Measurements from ENCODE around the gene TENM3.

Gene TENM3

DNA sequence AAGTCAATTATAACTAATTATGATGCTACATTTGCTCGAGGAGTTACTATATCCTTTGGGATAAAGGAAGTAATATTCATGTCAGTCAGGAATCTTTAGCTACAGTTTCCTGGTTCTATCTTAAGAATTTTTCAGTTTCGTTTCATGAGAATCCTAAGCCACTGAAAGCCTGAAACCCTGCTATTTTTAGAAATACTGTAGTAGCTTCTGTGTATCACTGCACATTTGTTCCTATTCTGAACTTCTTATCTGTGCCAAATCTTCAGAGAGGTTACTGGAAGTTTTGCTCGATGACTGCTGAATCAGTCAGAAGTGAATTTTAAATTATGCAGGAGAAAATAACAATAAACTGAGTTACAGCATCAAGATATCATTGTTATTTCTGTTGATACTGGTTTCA is 249.2 kb downstream of the TENM3 start:
- TF ChIP-seq, protein P1, sequence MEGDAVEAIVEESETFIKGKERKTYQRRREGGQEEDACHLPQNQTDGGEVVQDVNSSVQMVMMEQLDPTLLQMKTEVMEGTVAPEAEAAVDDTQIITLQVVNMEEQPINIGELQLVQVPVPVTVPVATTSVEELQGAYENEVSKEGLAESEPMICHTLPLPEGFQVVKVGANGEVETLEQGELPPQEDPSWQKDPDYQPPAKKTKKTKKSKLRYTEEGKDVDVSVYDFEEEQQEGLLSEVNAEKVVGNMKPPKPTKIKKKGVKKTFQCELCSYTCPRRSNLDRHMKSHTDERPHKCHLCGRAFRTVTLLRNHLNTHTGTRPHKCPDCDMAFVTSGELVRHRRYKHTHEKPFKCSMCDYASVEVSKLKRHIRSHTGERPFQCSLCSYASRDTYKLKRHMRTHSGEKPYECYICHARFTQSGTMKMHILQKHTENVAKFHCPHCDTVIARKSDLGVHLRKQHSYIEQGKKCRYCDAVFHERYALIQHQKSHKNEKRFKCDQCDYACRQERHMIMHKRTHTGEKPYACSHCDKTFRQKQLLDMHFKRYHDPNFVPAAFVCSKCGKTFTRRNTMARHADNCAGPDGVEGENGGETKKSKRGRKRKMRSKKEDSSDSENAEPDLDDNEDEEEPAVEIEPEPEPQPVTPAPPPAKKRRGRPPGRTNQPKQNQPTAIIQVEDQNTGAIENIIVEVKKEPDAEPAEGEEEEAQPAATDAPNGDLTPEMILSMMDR (IDR thresholded peaks at IDR 0.05; ENCODE audit: insufficient read depth, missing control alignments): no peak
- FAIRE-seq (no peak), DNase-seq (ENCODE audit: insufficient read length, low spot score) (no peak)

DNA sequence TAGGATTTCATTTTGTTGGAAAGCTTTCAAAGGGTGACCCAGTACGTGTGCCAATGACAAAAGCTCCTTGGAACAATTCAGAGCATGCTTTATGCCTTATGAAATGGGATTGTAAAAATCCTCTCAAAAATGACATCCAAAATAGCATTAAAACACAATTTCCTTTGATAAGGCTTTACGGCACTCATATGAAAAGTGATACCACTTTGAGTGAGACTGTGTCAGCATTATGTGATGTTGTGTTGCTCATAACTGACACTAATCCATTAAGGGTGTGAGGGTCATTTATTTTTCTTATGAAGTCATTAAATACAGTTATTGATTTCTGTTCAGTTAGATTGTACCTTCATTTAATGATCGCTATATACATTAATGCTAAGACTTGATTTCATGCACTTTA is 250.2 kb downstream of the TENM3 start:
- TF ChIP-seq, protein P1 (IDR thresholded peaks at IDR 0.05; ENCODE audit: insufficient read depth, missing control alignments): no peak
- DNase-seq (ENCODE audit: insufficient read length, low spot score): no peak
- FAIRE-seq: no peak

DNA sequence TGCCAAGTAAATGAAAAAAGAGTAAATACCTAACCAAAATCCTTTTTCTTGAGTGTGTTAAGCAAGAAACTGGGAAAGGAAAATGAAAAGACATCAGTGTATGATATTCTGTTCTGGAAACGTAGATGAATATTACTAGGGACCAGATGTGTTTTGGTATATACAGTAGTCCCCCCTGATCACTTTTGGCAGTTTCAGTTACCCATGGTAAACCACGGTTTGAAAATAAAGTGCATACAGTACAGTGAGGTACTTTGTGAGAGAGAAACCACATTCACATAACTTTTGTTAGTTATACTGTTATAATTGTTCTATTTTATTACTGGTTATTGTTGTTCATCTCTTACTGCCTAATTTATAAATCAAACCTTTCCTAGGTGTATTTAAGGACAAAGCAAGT is 250.9 kb downstream of the TENM3 start:
- FAIRE-seq (no peak), DNase-seq (ENCODE audit: insufficient read length, low spot score) (no peak)

DNA sequence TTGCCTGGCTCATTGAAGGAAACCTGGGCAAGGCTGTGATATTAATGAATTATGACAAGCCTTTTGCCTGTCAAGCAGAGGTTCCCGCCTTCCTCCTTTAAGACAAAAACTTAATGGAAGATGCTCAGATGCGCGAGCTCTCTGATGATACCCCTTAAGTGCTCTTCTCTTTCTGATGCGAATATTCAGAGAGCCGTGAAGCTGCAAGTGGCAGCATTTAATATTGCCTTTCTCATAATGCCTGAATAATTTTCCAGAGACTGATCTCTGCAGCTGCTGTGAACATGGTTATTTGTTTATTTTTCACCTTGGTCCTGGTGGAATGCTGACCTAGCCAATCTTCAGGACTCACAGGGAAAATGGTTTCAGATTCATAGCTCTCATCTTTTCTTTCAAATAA is 251.8 kb downstream of the TENM3 start:
- no peak for DNase-seq (ENCODE audit: insufficient read length, low spot score)
- no peak for FAIRE-seq
- TF ChIP-seq, protein P1 (IDR thresholded peaks at IDR 0.05; ENCODE audit: insufficient read depth, missing control alignments): no peak

More for the DNA sequence above, 250.9 kb downstream of the TENM3 start:
- TF ChIP-seq, protein P1 (IDR thresholded peaks at IDR 0.05; ENCODE audit: insufficient read depth, missing control alignments): no peak

DNA sequence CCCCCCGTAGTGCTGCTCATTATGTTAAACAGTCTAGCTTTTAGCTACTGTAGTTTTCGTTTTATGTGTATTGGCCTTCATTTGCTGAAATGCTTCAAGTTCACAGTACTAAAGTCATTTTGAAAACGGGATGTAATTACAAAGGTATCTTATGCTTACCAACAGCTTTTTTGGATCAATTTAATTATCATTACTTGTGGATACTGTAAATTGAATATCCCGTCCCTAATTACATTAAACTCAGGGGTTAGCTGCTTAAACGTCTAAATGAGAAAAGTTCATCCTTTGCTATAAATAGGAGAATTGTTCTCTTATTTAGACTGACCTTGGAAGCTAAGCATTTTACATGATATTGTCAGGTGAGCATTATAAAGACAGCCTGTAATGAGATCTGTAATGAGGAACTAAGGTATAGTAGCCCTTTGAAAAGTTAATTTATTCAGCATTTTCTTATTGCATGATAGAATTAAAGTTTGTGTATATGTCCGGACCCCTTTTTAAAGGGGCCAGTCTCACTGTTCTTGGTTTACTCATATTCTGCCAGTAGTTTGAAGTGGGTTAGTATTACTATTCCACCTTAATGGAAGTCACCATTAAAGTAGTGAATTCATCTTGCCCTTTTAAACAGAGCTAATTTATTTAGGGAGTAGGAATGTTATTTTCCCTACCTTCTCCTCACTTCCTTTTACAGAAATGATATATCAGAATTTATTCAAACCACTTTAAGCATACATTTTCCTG is 252.6 kb downstream of the TENM3 start:
- TF ChIP-seq, protein P1 (IDR thresholded peaks at IDR 0.05; ENCODE audit: insufficient read depth, missing control alignments): no peak
- no peak for DNase-seq (ENCODE audit: insufficient read length, low spot score)

DNA sequence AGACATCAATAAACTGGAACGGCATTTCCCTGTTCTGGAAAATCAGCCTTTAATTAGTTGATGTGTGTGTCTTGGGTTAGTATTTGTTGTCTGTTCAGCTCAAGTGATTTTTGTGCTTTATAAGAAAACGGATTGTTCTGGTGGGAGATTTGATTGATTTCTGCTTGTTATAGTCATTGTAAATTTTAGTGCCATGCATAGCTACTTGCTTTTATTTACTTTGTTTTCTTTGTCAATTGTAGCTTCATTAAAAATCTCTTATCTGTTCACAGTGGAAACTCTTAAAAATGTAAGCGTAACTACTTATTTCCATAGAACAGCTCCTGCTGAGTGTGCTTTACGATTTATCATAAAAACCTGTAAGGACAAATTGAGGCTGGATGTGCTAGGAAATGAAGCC is 253.2 kb downstream of the TENM3 start:
- TF ChIP-seq, protein P1 (IDR thresholded peaks at IDR 0.05; ENCODE audit: insufficient read depth, missing control alignments): no peak
- DNase-seq (ENCODE audit: insufficient read length, low spot score) (no peak), FAIRE-seq (no peak)

More for the DNA sequence above, 252.6 kb downstream of the TENM3 start:
- no peak for FAIRE-seq

DNA sequence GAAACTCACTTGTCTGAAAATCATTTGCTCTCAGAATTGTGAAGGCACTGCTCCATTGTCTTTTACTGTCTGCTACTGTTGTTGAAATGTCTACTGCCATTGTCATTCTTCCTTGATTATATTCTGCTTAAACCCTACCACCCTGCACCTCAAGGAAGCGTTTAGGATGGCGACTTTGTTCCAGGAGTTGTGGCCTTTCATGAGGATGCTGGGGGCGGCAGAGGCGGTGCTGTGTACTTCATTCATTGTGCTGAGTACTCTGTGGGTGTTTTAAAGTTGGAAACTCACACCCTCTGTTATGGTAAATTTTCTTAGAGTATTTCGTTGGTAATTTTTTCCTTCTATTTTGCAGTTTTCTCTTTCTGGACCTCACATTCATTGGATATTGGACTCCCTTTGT is 258.9 kb downstream of the TENM3 start:
- FAIRE-seq: no peak
- no peak for DNase-seq (ENCODE audit: insufficient read length, low spot score)
- TF ChIP-seq, protein P1 (IDR thresholded peaks at IDR 0.05; ENCODE audit: insufficient read depth, missing control alignments): no peak

Data from D721Med (cell line).